Measurements from ENCODE around the gene PAK1.

The PAK1 gene

GRCh38 chr11:77346906-77347603 is 126.8 kb downstream of the PAK1 start:
- TF ChIP-seq ZBTB7A (IDR thresholded peaks at IDR 0.05; ENCODE audit: low read depth) = no peak
- TF ChIP-seq CEBPB (IDR thresholded peaks at IDR 0.05) = no peak
- no peak for TF ChIP-seq TEAD4 (IDR thresholded peaks at IDR 0.05)
- no peak for TF ChIP-seq EP300 (IDR thresholded peaks at IDR 0.05; ENCODE audit: borderline replicate concordance)
- no peak for TF ChIP-seq CREB1 (IDR thresholded peaks at IDR 0.05; ENCODE audit: low read depth)
- TF ChIP-seq, protein P1, sequence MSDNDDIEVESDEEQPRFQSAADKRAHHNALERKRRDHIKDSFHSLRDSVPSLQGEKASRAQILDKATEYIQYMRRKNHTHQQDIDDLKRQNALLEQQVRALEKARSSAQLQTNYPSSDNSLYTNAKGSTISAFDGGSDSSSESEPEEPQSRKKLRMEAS (IDR thresholded peaks at IDR 0.05) = no peak
- TF ChIP-seq RAD21 (IDR thresholded peaks at IDR 0.05; ENCODE audit: low read depth) = no peak
- TF ChIP-seq FOXM1 (IDR thresholded peaks at IDR 0.05; ENCODE audit: borderline replicate concordance, low read depth) = no peak
- no peak for TF ChIP-seq USF1 (IDR thresholded peaks at IDR 0.05)
- TF ChIP-seq YY1 (IDR thresholded peaks at IDR 0.05; ENCODE audit: low read depth) = no peak
- TF ChIP-seq TCF12 (IDR thresholded peaks at IDR 0.05; ENCODE audit: low read depth) = no peak
- no peak for TF ChIP-seq NFIC (IDR thresholded peaks at IDR 0.05)
- TF ChIP-seq REST (IDR thresholded peaks at IDR 0.05; ENCODE audit: low read depth) = no peak
- TF ChIP-seq TAF1 (IDR thresholded peaks at IDR 0.05; ENCODE audit: low read depth) = no peak
- TF ChIP-seq EGR1 (IDR thresholded peaks at IDR 0.05) = no peak

DNA sequence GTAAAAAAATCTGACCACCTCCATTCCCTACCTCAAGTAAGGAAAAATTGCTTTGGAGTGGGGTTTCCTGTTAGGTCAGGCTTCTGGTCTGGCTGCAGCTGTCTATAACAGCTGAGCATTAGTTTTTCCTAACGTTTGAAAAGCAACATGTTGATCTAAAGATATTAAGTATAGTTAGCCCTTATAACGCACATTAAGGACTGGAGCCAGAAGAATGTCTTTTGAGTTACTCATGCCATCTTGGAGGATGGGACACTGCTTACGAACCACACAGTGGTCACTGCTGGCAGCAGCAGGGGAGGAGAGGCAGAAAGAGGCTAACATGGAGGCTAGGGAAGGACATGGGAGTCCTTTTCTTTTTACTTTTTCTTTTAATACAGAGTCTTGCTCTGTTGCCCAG is 128.3 kb downstream of the PAK1 start:
- TF ChIP-seq, protein P1 (IDR thresholded peaks at IDR 0.05) = no peak
- no peak for TF ChIP-seq YY1 (IDR thresholded peaks at IDR 0.05; ENCODE audit: low read depth)
- TF ChIP-seq EGR1 (IDR thresholded peaks at IDR 0.05) = no peak
- no peak for TF ChIP-seq CREB1 (IDR thresholded peaks at IDR 0.05; ENCODE audit: low read depth)
- no peak for TF ChIP-seq FOXM1 (IDR thresholded peaks at IDR 0.05; ENCODE audit: borderline replicate concordance, low read depth)
- TF ChIP-seq ZBTB7A (IDR thresholded peaks at IDR 0.05; ENCODE audit: low read depth) = no peak
- no peak for TF ChIP-seq TAF1 (IDR thresholded peaks at IDR 0.05; ENCODE audit: low read depth)
- TF ChIP-seq EP300 (IDR thresholded peaks at IDR 0.05; ENCODE audit: borderline replicate concordance) = no peak
- no peak for TF ChIP-seq NFIC (IDR thresholded peaks at IDR 0.05)
- TF ChIP-seq REST (IDR thresholded peaks at IDR 0.05; ENCODE audit: low read depth) = no peak
- no peak for TF ChIP-seq TCF12 (IDR thresholded peaks at IDR 0.05; ENCODE audit: low read depth)
- no peak for TF ChIP-seq RAD21 (IDR thresholded peaks at IDR 0.05; ENCODE audit: low read depth)
- no peak for TF ChIP-seq TEAD4 (IDR thresholded peaks at IDR 0.05)
- TF ChIP-seq CEBPB (IDR thresholded peaks at IDR 0.05) = no peak

GRCh38 chr11:77340501-77340900 is 133.4 kb downstream of the PAK1 start:
- TF ChIP-seq EP300 (IDR thresholded peaks at IDR 0.05; ENCODE audit: borderline replicate concordance) (no peak), CREB1 (IDR thresholded peaks at IDR 0.05; ENCODE audit: low read depth) (no peak), EGR1 (IDR thresholded peaks at IDR 0.05) (no peak), RAD21 (IDR thresholded peaks at IDR 0.05; ENCODE audit: low read depth) (no peak), USF1 (IDR thresholded peaks at IDR 0.05) (no peak), CEBPB (IDR thresholded peaks at IDR 0.05) (no peak), TCF12 (IDR thresholded peaks at IDR 0.05; ENCODE audit: low read depth) (no peak), ZBTB7A (IDR thresholded peaks at IDR 0.05; ENCODE audit: low read depth) (no peak), TAF1 (IDR thresholded peaks at IDR 0.05; ENCODE audit: low read depth) (no peak), REST (IDR thresholded peaks at IDR 0.05; ENCODE audit: low read depth) (no peak), TEAD4 (IDR thresholded peaks at IDR 0.05) (no peak), NFIC (IDR thresholded peaks at IDR 0.05) (no peak), YY1 (IDR thresholded peaks at IDR 0.05; ENCODE audit: low read depth) (no peak)
- TF ChIP-seq, protein P1 (IDR thresholded peaks at IDR 0.05) = no peak

- TF ChIP-seq USF1 (IDR thresholded peaks at IDR 0.05) (no peak), FOXM1 (IDR thresholded peaks at IDR 0.05; ENCODE audit: borderline replicate concordance, low read depth) (no peak), TEAD4 (IDR thresholded peaks at IDR 0.05) (no peak), YY1 (IDR thresholded peaks at IDR 0.05; ENCODE audit: low read depth) (no peak), RAD21 (IDR thresholded peaks at IDR 0.05; ENCODE audit: low read depth) (no peak), EGR1 (IDR thresholded peaks at IDR 0.05) (no peak), CREB1 (IDR thresholded peaks at IDR 0.05; ENCODE audit: low read depth) (no peak), EP300 (IDR thresholded peaks at IDR 0.05; ENCODE audit: borderline replicate concordance) (no peak), CEBPB (IDR thresholded peaks at IDR 0.05) (no peak), ZBTB7A (IDR thresholded peaks at IDR 0.05; ENCODE audit: low read depth) (no peak), TAF1 (IDR thresholded peaks at IDR 0.05; ENCODE audit: low read depth) (no peak), NFIC (IDR thresholded peaks at IDR 0.05) (no peak)
- TF ChIP-seq, protein P1 (IDR thresholded peaks at IDR 0.05) = no peak
Measured at GRCh38 chr11:77332259-77332658, 141.6 kb downstream of the PAK1 start.
